Activated naive CD8-positive, alpha-beta T cell treated with anti-CD3 and anti-CD28 coated beads for 36 hours (primary cell): ENCODE data around the gene TMEM259. TPM values are rescaled to one million over a fixed set of nuclear protein-coding genes. Genes with fewer than 3 reads are reported as not detected.

Experiments
- DNase-seq: peaks from one replicate; pipeline ENCODE4 v3.0.0; 2021
- H3K27ac Mint-ChIP-seq: one replicate; pipeline ENCODE4 v1.8.0; 2022; ENCODE audit warnings: mild to moderate bottlenecking, moderate library complexity, mixed read lengths
- H3K27me3 Mint-ChIP-seq: one replicate; pipeline ENCODE4 v1.8.0; 2022; ENCODE audit warnings: mild to moderate bottlenecking, mixed read lengths
- H3K36me3 Mint-ChIP-seq: one replicate; pipeline ENCODE4 v1.8.0; 2021; ENCODE audit warnings: mild to moderate bottlenecking, mixed read lengths
- H3K4me1 Mint-ChIP-seq: one replicate; pipeline ENCODE4 v1.8.0; 2021; ENCODE audit warnings: mixed read lengths
- H3K4me3 Mint-ChIP-seq: one replicate; pipeline ENCODE4 v1.8.0; 2022; ENCODE audit warnings: mild to moderate bottlenecking, moderate library complexity, mixed read lengths
- H3K9me3 Mint-ChIP-seq: one replicate; pipeline ENCODE4 v1.8.0; 2022; ENCODE audit warnings: mixed read lengths
- total RNA-seq, 2 experiments: library from RNA; stranded (reverse); gene quantifications; one replicate each; pipeline ENCODE4 v1.2.3, GENCODE V29; 2021

TMEM259 gene
- total RNA-seq, 2 experiments from 2014 or later: 136 to 138 TPM

DNA sequence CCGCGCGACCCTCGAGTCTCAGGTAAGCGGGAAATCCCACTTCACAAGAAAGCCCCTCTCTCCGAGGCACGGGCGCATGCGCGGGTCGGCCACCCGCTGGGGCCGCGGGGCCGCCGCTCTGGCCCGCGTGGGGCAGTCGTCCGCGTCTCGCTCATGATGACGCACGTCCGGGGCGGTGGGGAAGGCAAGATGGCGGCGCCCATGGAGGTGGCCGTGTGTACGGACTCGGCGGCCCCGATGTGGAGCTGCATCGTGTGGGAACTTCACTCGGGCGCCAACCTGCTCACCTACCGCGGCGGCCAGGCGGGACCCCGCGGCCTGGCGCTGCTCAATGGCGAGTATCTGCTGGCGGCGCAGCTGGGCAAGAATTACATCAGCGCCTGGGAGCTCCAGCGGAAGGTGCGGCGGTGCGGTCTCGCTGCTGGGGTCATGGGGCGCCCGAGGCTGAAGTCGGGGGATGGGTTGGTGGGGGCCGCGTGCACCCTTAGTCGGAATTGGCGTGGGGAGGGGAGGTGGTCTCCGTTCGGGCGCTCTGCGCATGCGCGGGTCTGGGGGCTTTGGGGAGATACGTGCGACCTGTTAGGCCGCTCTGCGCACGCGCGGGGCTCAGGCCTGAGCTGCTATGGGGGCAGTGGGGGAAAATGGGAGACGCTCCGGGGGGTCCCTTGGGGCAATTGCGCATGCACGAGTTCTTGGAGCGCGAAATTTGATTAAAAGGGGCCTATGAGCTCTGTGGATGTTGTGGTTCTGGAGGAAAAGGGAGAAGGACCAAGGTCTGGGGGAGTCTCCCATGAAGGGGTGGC lies 36.6 kb downstream of the TMEM259 start, which contains the start of gene WDR18:
Gene WDR18 (plus strand): TSS at position 181 of the 803 bp plus-strand sequence. CDS start 9 bp downstream, at position 190.
- H3K36me3 Mint-ChIP-seq: peaks cover 7% of the 10 kb centered on the region
- H3K4me3 Mint-ChIP-seq: peak within 1 kb of the TSS; percentile 94
- H3K27ac Mint-ChIP-seq: peak within 1 kb of the TSS; percentile 95
- peak; percentile 94 for DNase-seq
- H3K4me1 Mint-ChIP-seq: peaks cover 15% of the 10 kb centered on the region
- no peaks in the 10 kb centered on the region for H3K9me3 Mint-ChIP-seq
- H3K27me3 Mint-ChIP-seq: no peaks in the 10 kb centered on the region

GRCh38 chr19:982567-983170 lies 38.3 kb downstream of the TMEM259 start:
- H3K4me3 Mint-ChIP-seq: no peak overlapping the region
- H3K36me3 Mint-ChIP-seq: peaks cover 7% of the 10 kb centered on the region
- H3K27ac Mint-ChIP-seq: no peak overlapping the region
- H3K9me3 Mint-ChIP-seq: no peaks in the 10 kb centered on the region
- no peaks in the 10 kb centered on the region for H3K27me3 Mint-ChIP-seq
- peaks cover 13% of the 10 kb centered on the region for H3K4me1 Mint-ChIP-seq
- DNase-seq: peak; percentile 87

GRCh38 chr19:980133-980998 lies 40.6 kb downstream of the TMEM259 start:
- H3K4me3 Mint-ChIP-seq: no peak overlapping the region
- no peak for DNase-seq
- H3K9me3 Mint-ChIP-seq: no peaks in the 10 kb centered on the region
- H3K36me3 Mint-ChIP-seq: peaks cover 7% of the 10 kb centered on the region
- H3K27me3 Mint-ChIP-seq: no peaks in the 10 kb centered on the region
- no peak overlapping the region for H3K27ac Mint-ChIP-seq
- H3K4me1 Mint-ChIP-seq: peaks cover 8% of the 10 kb centered on the region

GRCh38 chr19:979318-979741 lies 41.6 kb downstream of the TMEM259 start:
- no peak overlapping the region for H3K4me3 Mint-ChIP-seq
- no peaks in the 10 kb centered on the region for H3K27me3 Mint-ChIP-seq
- peaks cover 2% of the 10 kb centered on the region for H3K36me3 Mint-ChIP-seq
- H3K4me1 Mint-ChIP-seq: peaks cover 4% of the 10 kb centered on the region
- H3K9me3 Mint-ChIP-seq: no peaks in the 10 kb centered on the region
- H3K27ac Mint-ChIP-seq: no peak overlapping the region
- DNase-seq: no peak

DNA sequence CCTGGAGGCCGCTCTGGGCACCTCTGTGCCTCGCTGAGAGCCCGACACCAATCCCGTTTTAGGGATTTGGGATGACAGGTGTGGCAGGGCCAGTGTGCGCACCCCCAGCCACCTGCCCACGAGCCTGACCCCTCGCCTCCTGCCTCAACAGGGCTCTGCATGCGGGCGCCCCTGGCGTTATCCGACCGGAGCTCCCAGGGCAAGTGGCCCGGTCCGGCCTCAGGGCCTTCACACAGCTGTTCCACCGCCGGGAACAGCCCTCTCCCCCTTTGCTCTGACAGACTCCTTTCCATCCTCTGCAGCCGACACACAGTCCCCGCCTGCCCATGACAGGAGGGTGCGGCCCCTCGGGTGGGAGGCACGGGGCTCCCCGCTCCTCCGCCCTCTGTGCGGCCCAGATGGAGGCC lies 43.9 kb downstream of the TMEM259 start:
- H3K4me1 Mint-ChIP-seq: no peaks in the 10 kb centered on the region
- no peak overlapping the region for H3K4me3 Mint-ChIP-seq
- no peak for DNase-seq
- H3K27ac Mint-ChIP-seq: no peak overlapping the region
- H3K27me3 Mint-ChIP-seq: no peaks in the 10 kb centered on the region
- no peaks in the 10 kb centered on the region for H3K9me3 Mint-ChIP-seq
- H3K36me3 Mint-ChIP-seq: peaks cover 5% of the 10 kb centered on the region

- DNase-seq: no peak
- H3K27ac Mint-ChIP-seq: no peak overlapping the region
- no peaks in the 10 kb centered on the region for H3K4me1 Mint-ChIP-seq
- H3K27me3 Mint-ChIP-seq: no peaks in the 10 kb centered on the region
- H3K36me3 Mint-ChIP-seq: peaks cover 8% of the 10 kb centered on the region
- no peaks in the 10 kb centered on the region for H3K9me3 Mint-ChIP-seq
- H3K4me3 Mint-ChIP-seq: no peak overlapping the region
Observed at GRCh38 chr19:976476-976875, 44.4 kb downstream of the TMEM259 start.

- H3K4me1 Mint-ChIP-seq: no peaks in the 10 kb centered on the region
- peaks cover 5% of the 10 kb centered on the region for H3K9me3 Mint-ChIP-seq
- no peak overlapping the region for H3K27ac Mint-ChIP-seq
- DNase-seq: no peak
- H3K27me3 Mint-ChIP-seq: no peaks in the 10 kb centered on the region
- H3K4me3 Mint-ChIP-seq: no peak overlapping the region
- peaks cover 21% of the 10 kb centered on the region for H3K36me3 Mint-ChIP-seq
Observed at GRCh38 chr19:974564-975257, 46.2 kb downstream of the TMEM259 start.

DNA sequence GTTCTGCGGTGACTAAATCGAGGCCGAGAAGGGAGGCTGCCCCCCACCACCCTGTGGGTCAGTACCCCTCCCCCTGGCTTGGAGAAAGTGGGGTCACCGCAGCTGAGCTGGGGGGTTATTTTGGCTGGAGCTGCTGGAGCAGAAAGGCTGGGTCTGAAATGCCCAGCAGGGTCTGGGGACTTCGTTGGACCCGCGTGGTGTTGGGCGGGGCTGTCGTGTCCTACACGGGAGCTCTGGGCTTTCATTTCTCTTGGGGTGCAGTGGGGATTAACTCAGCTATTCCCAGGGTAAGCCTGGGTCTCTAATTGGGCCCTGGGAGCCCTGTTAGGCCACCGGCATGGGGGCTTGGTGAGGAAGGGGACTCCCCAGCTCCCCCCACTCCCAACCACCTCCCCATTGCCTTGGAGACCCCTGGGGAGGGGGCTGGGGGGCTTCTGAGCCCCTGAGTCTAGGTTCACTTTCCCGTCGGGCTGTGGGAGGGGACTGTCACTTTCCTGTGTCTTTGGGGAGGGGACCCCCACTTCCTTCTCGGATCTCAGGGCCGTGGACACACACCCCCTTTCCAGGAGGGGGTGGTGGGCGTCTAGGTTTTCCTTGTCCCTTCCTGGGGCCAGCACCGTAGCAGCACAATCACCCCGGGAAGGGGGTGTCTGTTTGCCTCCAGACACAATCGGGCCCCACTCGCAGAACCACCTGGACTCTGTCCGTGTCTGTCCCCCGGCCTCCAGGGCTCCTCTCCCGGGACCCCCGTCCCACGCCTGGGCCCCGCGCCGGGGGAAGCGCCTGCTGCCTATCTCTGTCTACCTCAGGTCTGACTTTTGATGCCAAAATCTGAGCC lies 47.0 kb downstream of the TMEM259 start:
- Mint-ChIP-seq H3K27ac (no peak overlapping the region), H3K27me3 (no peaks in the 10 kb centered on the region), H3K9me3 (peaks cover 5% of the 10 kb centered on the region), H3K36me3 (peaks cover 21% of the 10 kb centered on the region), H3K4me1 (no peaks in the 10 kb centered on the region), H3K4me3 (no peak overlapping the region)
- DNase-seq: no peak

DNA sequence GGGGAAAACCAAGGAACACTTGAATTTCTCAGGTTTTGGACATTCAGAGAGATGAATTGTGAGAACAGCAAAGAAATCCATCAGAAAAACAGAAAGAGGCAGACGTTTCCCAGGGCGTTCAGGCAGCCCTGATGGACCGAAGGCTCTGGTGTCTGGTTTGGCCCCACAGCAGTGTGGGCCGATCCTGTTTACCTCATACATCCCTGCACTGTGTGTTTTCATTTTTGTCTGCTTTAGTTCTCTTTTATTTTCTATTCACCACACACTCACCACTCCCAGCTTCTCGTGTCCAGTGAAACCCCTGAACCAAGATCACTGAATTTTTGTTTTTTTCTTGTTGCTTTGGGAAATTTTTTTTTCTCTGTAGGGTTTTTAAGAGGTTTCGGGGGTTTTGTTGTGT lies 48.6 kb downstream of the TMEM259 start:
- Mint-ChIP-seq H3K27me3 (no peaks in the 10 kb centered on the region), H3K36me3 (peaks cover 26% of the 10 kb centered on the region), H3K27ac (no peak overlapping the region), H3K9me3 (peaks cover 5% of the 10 kb centered on the region), H3K4me1 (no peaks in the 10 kb centered on the region), H3K4me3 (no peak overlapping the region)
- no peak for DNase-seq

GRCh38 chr19:971795-972194 lies 49.1 kb downstream of the TMEM259 start:
- Mint-ChIP-seq H3K4me3 (no peak overlapping the region), H3K36me3 (peaks cover 27% of the 10 kb centered on the region), H3K9me3 (peaks cover 5% of the 10 kb centered on the region), H3K4me1 (no peaks in the 10 kb centered on the region), H3K27me3 (no peaks in the 10 kb centered on the region), H3K27ac (no peak overlapping the region)
- no peak for DNase-seq

- peaks cover 27% of the 10 kb centered on the region for H3K36me3 Mint-ChIP-seq
- no peaks in the 10 kb centered on the region for H3K4me1 Mint-ChIP-seq
- H3K9me3 Mint-ChIP-seq: peaks cover 5% of the 10 kb centered on the region
- no peak overlapping the region for H3K27ac Mint-ChIP-seq
- H3K27me3 Mint-ChIP-seq: no peaks in the 10 kb centered on the region
- no peak overlapping the region for H3K4me3 Mint-ChIP-seq
- no peak for DNase-seq
Observed at GRCh38 chr19:970695-971094, 50.2 kb downstream of the TMEM259 start.

GRCh38 chr19:966485-967088 lies 54.3 kb downstream of the TMEM259 start:
- Mint-ChIP-seq H3K27ac (no peak overlapping the region), H3K4me1 (no peaks in the 10 kb centered on the region)

DNA sequence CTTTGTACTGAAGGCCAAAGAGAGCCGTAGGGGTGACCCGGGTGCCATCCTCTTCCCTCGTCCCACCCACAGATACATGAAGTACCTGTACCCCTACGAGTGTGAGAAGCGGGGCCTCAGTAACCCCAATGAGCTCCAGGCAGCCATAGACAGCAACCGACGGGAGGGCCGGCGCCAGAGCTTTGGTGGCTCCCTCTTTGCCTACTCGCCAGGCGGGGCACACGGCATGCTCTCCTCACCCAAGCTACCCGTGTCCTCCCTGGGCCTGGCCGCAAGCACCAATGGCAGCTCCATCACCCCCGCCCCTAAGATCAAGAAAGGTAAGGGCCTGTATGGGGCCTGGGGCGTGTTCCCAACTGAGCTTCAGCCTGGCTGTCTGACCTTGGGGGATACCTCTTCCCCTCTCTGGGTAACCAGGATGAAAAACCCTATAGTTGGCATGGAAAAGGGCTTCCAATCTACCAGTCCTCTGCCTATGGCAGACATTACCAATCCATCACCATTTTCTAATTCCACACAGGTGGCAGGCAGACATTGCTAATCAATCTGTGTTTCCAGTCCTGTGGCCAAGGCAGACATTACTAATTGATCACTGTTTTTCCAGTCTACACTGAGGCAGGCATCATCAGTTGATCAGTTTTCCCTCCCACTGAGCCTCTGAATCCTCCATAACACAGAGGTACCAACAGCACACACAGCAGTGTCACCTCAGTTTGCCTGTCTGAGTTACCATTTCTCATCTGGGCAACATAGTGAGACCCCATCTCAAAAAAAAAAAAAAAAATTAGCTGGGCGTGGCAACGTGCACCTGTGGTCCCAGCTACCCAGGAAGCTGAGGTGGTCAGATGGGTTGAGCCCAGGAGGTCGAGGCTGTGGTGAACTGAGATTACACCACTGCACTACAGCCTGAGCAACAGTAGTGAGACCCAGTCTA lies 55.9 kb downstream of the TMEM259 start:
- Mint-ChIP-seq H3K9me3 (peaks cover 3% of the 10 kb centered on the region), H3K27me3 (no peaks in the 10 kb centered on the region), H3K36me3 (peaks cover 15% of the 10 kb centered on the region), H3K4me3 (no peak overlapping the region), H3K4me1 (no peaks in the 10 kb centered on the region), H3K27ac (no peak overlapping the region)
- no peak for DNase-seq

More at GRCh38 chr19:966485-967088, 54.3 kb downstream of the TMEM259 start:
- no peaks in the 10 kb centered on the region for H3K27me3 Mint-ChIP-seq
- H3K9me3 Mint-ChIP-seq: peaks cover 8% of the 10 kb centered on the region
- no peak for DNase-seq
- H3K4me3 Mint-ChIP-seq: no peak overlapping the region
- peaks cover 27% of the 10 kb centered on the region for H3K36me3 Mint-ChIP-seq
